Fibroblast of villous mesenchyme (primary cell): ENCODE results near the gene UNC5A. TPM values are rescaled to one million over a fixed set of nuclear protein-coding genes. Genes with fewer than 3 reads are reported as not detected.

ENCODE experiments used
- DNase-seq: peaks from one replicate; pipeline ENCODE4 v3.0.0-alpha.2; 2010; ENCODE audit warnings: low read depth
- H3K4me3 ChIP-seq: 2 replicates; pipeline ENCODE4 v1.5.1; 2011; ENCODE audit warnings: low read depth, mild to moderate bottlenecking, low read length
- total RNA-seq: library from RNA; depleted of rRNA; stranded (reverse); fragments of >200 nt; gene quantifications from 2 replicates; pipeline ENCODE4 v1.2.3, GENCODE V29; 2012
- TF ChIP-seq, protein P1 (sequence below): IDR thresholded peaks from 2 replicates; pipeline ENCODE4 v1.5.1; 2012; ENCODE audit warnings: low read depth, mild to moderate bottlenecking, low read length; ENCODE audit not compliant: insufficient read depth

UNC5A gene
- total RNA-seq, 1 donor = not detected

DNA sequence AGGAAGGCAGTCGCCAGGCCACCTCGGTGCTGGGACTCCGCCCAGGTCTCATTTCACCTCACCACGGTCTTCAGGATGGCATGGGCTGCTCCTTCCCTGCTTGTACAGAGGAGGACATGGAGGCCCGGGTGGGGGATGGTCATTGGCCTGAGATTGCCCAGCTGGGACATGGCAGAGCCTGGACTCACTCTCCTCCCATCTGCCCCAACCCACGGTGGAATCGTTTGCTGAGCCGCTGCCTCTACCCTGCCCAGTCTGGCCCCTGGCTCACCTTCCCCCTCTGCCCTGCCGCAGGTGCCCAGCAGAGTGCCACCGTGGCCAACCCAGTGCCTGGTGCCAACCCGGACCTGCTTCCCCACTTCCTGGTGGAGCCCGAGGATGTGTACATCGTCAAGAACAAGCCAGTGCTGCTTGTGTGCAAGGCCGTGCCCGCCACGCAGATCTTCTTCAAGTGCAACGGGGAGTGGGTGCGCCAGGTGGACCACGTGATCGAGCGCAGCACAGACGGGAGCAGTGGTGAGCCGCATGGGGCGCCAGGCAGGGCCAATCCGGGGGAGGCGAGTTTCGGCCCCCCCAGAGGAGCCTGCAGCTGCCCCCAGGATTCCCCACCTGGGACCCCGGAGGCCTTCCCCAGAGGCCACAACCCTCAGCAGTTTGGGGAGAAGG, 52.1 kb downstream of the UNC5A start:
- TF ChIP-seq, protein P1, sequence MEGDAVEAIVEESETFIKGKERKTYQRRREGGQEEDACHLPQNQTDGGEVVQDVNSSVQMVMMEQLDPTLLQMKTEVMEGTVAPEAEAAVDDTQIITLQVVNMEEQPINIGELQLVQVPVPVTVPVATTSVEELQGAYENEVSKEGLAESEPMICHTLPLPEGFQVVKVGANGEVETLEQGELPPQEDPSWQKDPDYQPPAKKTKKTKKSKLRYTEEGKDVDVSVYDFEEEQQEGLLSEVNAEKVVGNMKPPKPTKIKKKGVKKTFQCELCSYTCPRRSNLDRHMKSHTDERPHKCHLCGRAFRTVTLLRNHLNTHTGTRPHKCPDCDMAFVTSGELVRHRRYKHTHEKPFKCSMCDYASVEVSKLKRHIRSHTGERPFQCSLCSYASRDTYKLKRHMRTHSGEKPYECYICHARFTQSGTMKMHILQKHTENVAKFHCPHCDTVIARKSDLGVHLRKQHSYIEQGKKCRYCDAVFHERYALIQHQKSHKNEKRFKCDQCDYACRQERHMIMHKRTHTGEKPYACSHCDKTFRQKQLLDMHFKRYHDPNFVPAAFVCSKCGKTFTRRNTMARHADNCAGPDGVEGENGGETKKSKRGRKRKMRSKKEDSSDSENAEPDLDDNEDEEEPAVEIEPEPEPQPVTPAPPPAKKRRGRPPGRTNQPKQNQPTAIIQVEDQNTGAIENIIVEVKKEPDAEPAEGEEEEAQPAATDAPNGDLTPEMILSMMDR = no peak
- no peak overlapping the region for H3K4me3 ChIP-seq
- DNase-seq = no peak

- DNase-seq = no peak
- TF ChIP-seq, protein P1 = no peak
Measured at GRCh38 chr5:176863041-176863764, 52.8 kb downstream of the UNC5A start.

DNA sequence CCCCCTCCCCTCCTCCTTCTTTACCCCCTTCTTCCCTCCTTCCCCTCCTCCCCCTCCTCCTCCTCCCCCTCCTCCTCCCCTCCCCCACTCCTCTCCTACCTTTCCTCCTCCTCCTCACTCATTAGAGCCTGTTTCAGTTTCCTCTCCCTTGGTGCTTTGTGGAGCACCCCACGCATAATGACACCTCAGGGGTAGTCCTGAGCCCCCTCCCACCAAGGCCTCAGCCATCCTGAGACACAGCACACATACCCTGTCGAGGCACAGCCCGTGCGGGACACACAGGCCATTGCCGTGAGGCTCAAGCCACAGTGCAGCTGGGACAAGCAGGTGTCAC, 53.4 kb downstream of the UNC5A start:
- no peak overlapping the region for H3K4me3 ChIP-seq
- no peak for DNase-seq
- TF ChIP-seq, protein P1 = no peak

More at GRCh38 chr5:176863041-176863764, 52.8 kb downstream of the UNC5A start:
- H3K4me3 ChIP-seq = no peak overlapping the region

- H3K4me3 ChIP-seq = no peak overlapping the region
- TF ChIP-seq, protein P1 = no peak
- no peak for DNase-seq
Measured at GRCh38 chr5:176864755-176865154, 54.4 kb downstream of the UNC5A start.

GRCh38 chr5:176865964-176866363, 55.6 kb downstream of the UNC5A start:
- H3K4me3 ChIP-seq = no peak overlapping the region
- no peak for DNase-seq
- TF ChIP-seq, protein P1 = no peak

DNA sequence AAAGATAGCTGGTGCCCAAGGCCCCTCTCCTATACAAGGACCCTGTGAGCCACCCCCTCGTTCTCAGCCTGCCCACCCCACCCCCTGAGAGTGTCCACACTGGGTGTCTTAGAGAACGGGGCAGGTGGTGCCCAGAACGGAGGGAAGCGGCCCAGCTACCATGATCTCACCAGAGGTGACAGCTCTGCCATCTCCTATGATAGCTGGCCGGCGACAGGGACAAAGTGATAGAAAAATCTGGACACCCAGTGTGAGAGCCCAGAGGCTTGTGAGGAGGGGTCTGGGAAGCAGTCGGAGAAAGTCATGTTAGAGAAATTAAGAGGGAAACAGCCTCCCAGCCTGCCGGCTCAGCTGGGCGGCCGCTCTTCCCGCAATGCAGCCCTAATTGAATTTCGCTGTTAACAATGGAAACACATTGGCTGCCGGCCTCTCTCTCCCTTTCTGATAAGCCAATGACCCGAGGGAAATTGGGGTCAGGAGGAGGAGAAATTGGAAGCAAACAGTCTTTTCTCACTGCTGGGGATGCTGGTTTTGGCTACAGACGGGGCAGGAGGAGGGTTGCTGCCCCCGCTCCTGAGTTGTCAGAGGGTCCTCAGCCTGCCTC, 56.5 kb downstream of the UNC5A start:
- DNase-seq = no peak
- H3K4me3 ChIP-seq = no peak overlapping the region
- TF ChIP-seq, protein P1 = no peak
